Sigmoid colon (tissue), 4 donors: ENCODE results near the gene F3.

ENCODE experiments used
- CTCF ChIP-seq, 4 experiments: fragments of 450-650 bp in 3 of 4; fragments of 200-600 bp in 1 of 4; IDR thresholded peaks; one replicate each; pipeline ENCODE4 v1.5.1; 2016 to 2019; ENCODE audit warnings: antibody characterized with exemption in 4 of 4, mild to moderate bottlenecking in 3 of 4, moderate library complexity in 2 of 4
- EP300 ChIP-seq, 4 donors: sonication (generic); formaldehyde crosslinking; IDR thresholded peaks; one replicate each; pipeline ENCODE4 v1.6.1; 2017; ENCODE audit warnings: antibody characterized with exemption in 4 of 4
- POLR2A ChIP-seq, 2 donors: fragments of 450-650 bp; IDR thresholded peaks; one replicate each; pipeline ENCODE4 v1.6.1; 2016; ENCODE audit warnings: antibody characterized with exemption in 2 of 2, mild to moderate bottlenecking in 2 of 2, moderate library complexity in 2 of 2
- POLR2AphosphoS5 ChIP-seq, 4 donors: sonication (generic); formaldehyde crosslinking; IDR thresholded peaks; one replicate each; pipeline ENCODE4 v1.6.1; 2017; ENCODE audit warnings: antibody characterized with exemption in 4 of 4

- TF ChIP-seq CTCF (IDR thresholded peaks at IDR 0.05) (no peak), EP300 (IDR thresholded peaks at IDR 0.05) (no peak), POLR2A (IDR thresholded peaks at IDR 0.05) (no peak), POLR2AphosphoS5 (IDR thresholded peaks at IDR 0.05) (no peak)
Measured at GRCh38 chr1:94559921-94560320, 18.4 kb upstream of the F3 start.
